ENCODE data around the gene PKLR.

PKLR gene

DNA sequence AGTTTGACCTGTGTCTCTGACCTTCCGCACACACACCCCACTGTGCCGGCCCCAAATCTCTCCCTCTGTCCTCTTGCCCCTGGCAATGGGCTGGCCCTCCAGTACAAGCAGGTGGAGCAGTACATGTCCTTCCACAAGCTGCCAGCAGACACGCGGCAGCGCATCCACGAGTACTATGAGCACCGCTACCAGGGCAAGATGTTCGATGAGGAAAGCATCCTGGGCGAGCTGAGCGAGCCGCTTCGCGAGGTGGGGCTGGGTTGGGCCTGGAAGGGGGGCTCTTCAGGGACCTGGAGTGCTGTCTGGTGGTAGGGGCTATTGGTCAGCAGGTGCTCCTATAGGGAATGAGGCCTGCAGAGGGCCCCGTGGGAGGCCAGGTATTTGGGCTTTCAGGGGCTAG lies 16.2 kb downstream of the PKLR start:
- no peak for DNase-seq (ENCODE audit: low read depth)

DNA sequence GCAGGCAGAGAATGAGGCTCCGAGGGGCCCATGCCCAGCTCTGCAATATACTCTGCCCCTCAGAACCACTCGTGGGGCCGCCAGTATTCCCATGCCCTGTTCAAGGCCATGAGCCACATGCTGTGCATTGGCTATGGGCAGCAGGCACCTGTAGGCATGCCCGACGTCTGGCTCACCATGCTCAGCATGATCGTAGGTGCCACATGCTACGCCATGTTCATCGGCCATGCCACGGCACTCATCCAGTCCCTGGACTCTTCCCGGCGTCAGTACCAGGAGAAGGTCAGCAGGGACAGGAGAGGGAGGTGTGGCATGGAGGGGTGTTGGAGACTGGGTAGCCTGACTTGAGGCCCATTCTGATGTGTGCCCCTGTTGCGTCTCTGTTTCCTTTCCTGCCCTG lies 16.8 kb downstream of the PKLR start:
- DNase-seq (ENCODE audit: low read depth): no peak

DNA sequence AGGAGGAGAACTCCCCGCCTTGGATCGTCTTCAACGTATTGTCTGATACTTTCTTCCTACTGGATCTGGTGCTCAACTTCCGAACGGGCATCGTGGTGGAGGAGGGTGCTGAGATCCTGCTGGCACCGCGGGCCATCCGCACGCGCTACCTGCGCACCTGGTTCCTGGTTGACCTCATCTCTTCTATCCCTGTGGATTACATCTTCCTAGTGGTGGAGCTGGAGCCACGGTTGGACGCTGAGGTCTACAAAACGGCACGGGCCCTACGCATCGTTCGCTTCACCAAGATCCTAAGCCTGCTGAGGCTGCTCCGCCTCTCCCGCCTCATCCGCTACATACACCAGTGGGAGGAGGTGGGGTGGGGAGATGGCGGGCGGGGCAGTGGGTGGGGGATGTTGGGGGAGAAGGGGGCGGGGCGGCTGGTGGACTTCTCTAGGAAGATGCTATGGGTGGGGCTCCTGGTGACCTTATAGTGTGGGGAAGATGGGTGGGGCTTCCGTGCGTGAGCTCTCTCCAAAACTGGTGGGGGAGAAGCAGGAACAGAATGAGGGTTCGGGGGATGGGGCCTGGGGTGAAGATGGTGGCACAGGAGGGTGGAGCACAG lies 18.6 kb downstream of the PKLR start:
- no peak for DNase-seq (ENCODE audit: low read depth)

DNA sequence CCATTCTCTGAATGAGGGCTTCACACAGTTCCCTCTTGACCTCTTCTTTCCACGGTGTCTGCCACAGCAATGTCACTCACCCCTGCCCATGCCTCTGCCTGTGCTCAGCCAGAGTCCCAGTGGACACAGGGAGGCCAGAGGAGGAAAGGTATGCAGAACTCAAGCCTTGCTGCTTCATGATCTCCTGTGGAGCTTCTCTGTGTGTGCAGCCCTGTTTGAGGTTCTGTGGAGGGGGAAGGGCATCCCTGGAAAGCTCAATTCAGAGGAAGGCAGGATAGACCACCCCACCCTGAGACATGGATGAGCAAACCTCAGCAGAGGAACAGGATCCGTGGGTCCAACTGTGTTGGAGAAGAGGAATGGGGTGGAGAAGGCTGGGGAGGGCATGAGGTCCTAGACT lies 22.0 kb downstream of the PKLR start:
- DNase-seq (ENCODE audit: low read depth): no peak

DNA sequence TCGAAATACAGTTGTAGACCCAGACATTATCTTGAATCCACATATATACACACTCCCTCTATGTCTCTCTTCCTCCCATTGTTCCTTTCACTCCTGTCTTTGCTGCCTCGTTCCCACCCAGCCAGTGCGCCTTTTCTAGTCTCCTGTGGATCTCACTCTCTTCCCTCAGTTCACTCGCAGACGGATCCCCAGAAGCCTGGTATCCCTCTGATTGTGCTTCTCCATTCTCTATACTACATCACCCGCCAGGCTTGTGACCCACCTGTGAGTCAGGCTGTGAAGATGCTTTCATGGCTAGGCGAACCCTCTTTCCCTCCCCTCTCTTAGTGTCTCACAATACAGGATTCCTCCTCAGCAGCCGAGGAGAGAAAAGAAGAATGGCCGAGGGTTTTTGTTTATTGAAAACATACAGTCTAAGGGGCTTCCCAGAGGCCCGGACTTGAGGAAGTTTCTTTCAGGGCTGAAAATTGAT lies 22.5 kb downstream of the PKLR start:
- DNase-seq (ENCODE audit: low read depth): no peak

DNA sequence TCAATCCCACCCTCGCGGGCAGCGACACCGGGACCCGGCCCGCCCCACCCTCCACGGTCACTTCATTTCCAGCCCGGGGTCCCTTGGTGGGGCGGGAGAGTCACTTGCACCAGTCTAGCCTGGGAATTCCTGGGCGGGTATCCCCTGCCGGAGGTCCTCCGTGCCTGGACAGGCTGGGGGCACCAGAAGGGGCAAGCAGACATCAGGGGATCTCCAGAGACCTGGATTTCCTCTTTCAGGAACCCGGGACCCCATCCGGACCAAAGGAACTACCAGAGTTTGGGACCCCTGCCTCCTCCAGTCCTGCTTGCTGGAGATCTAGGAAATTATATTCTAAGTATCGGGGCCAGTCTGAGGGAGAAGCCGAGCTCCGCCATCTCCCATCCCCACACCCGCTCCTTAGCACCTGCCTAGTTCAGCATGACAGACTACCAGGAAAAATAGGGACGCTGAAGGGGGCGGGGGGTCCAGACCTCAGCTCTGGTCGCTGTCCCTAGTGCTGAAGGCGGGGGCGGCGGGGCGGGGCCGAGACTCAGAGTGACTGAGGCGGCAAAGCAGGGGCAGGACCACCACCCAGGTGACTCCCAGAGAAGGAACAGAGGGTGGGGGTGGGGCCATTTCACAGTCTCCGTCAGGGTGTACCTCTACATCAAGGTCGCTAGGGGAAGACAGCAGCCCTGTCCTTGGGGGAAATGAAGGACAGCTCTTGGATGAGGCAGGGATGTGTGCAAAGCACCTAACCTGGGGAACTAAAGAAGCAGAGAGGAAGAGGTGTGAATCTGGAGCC lies 23.1 kb downstream of the PKLR start:
- DNase-seq (ENCODE audit: low read depth): no peak

DNA sequence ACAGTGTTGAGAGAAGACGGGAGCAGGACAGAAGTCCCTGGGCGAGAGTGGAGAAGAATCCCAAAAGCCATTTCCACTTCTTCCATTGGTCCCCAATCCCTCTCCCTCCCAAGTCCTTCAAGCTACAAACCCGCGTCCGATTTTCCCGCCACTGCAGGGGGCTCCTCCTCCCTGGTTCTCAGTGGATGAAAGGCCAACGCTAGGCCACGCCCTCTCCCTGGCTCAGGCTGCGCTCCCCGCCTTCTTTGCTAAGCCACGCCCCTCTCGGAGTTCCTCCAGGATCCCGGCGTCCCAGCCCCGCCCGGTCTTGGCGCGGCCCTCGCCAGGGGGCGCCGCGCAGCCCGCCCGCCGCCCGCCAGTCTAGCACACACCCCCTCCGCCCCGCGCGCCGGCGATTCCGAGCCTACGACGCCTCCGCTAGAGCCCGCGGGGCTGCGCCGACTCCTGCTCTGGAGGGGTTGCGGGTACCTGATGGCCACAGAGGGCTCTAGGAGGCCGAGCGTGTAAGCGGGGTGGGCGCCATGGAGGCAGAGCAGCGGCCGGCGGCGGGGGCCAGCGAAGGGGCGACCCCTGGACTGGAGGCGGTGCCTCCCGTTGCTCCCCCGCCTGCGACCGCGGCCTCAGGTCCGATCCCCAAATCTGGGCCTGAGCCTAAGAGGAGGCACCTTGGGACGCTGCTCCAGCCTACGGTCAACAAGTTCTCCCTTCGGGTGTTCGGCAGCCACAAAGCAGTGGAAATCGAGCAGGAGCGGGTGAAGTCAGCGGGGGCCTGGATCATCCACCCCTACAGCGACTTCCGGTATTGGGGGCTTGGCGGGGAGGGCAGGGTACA lies 24.0 kb downstream of the PKLR start, which contains the start of gene HCN3:
HCN3 (plus strand) TSS at position 394 of the 832 bp plus-strand sequence; CDS start at position 522, 128 bp downstream.
- DNase-seq (ENCODE audit: low read depth): peak; percentile 90

DNA sequence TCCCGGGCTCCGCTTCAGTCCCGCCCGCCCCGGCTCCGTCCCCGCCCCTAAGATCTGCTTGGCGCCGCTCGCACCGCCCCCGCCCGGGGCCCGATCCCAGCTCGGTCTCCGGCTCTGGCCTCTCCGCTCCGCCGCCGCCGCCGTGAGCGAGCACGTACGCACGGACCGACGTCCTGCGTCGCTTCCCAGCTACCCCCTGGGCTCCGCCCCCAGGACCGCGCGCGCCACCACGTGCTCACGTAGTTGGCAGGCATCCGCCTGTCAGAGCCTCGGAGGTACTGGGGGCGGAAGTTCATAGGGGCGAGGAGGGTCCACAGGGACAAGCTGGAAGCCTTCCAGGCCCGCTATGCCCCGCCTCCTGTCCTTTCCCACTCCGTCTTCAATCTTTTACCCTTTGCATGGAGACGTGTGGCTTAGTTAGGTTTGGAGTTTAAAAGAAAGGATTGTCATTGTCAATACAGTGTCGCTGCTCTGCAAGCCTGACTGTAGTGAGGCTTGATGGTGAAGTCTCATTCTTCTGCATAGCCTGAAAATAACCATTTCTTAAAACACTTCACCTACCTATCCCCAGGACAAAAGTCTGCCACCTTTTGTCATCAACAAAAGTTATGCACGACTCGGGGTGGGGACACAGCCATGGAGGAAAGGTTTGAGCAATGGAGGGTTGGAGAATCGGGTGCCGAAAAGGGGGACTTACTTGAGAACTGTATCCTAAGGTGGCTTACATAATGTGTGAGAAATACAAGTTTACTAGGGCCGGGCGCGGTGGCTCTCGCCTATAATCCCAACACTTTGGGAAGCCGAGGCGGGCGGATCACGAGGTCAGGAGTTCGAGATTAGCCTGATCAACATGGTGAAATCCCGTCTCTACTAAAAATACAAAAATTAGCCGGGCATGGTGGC lies 27.6 kb downstream of the PKLR start, which contains the start of gene CLK2:
CLK2 (minus strand) TSS at position 162 of the 903 bp plus-strand sequence. CDS start 2,527 bp downstream, outside the sequence.
- DNase-seq (ENCODE audit: low read depth): peak; percentile 89

DNA sequence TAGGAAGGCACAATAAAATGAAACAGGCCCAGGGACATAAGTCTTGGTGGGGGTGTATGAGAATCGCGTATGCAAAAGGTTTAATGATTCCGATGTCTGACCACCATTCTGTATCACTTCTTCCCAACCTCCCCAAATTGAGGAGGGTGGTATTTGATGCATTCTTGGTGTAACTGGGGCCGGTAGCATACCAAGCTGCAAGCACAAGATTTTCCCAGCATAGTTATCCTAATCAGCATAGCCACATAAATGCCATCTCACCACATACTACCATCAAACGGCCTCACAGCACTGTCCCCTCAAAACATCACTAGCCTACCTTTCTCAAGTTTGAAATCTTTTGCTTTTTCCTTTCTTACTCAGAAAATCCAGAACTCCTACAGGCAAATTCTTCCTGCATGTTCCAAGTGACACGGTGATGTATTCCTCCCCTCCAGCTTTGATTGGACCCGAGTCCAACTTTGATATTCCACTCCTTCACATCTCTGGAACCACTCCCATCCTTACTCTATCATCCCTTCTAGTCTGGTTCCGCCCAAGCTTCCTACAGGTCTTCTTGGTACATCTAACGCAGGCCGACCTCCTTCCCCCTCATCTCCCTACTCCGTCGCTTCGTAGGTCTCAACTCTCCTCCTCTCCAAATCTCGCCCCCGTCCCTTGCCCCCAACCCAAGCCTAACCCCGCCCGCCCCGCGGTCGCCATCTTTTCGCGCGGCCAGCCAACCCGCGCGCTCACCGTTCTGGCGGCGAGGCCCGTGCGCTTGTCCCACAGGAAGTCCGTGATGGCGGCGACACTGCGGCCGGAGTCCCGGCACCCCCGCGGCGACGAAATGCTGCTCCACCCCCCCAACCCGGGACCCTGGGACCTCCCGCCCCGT lies 28.5 kb downstream of the PKLR start:
- DNase-seq (ENCODE audit: low read depth): peak; percentile 75

DNA sequence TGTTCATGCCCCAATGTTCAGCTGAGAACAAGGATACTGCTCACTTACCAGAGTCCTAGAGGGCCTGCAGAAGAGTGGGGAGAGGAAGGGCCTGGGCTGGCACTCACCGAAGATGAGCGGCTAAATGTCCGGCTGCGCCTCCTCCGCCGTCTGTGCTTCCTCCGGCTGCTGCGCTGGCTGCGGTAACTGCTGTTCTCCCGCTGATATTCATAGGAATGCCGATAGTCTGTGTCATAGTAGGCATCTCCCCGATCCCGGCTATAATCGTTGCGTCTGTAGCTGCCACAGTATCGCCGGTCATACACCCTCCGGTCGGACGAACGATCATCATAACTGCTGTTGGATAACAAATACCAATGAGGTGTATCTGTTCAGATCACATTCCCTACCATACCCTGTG lies 31.9 kb downstream of the PKLR start:
- no peak for DNase-seq (ENCODE audit: low read depth)

DNA sequence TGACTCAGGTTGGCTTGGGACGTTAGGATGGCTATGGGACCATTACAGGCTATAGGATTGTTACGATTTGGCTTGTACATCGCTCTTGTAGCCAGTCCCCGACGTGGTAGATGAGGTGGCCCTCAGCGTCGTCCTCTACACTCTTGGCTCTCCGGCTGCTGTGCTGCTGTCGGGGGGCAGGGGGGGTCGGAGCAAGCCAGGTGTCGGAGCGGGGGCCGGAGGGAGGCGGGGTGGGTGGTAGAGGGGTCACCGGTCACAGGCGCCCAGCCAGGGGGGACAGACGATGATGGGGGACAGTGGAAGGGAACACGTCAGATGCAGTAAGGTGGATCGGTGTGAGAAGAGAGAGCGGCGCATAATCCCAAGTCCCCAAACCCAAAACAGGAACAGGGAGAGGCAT lies 32.6 kb downstream of the PKLR start:
- no peak for DNase-seq (ENCODE audit: low read depth)

DNA sequence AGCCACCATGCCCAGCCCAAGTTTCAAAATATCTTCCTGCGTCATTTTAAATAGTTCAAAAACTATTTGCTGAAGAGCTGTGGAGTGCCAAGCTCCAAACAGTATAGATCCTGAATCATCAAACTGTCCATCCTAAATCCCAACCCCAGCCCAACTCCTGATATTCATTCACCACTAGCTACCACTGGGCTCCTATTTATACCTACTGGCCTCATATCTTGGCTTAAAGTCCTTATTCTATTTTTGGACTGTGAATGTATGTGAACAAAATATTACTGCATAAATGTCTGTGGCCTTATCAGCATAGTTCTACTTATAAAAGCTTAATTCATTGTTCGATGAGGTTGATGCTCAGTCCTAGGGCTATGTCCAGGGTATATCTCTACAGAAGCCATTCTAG lies 33.9 kb downstream of the PKLR start:
- no peak for DNase-seq (ENCODE audit: low read depth)

DNA sequence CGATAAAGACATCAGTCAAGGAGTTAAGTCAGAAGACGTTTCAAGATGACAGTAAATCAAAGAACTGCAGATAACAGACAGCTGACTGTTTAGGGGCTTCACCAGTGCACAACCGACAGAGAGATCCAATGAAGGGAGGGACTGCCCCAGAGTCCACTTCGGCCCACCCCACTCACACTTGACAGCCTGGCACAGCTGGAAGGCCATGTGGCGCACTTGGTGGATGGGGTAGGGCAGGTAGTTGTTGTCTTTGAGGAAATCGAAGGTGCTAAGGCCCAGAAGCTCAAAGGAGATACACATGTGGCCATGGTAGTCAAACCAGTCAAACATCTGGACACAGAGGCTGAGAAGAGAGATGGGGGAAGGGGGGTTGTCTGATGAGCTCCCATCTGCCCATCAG lies 34.7 kb downstream of the PKLR start:
- DNase-seq (ENCODE audit: low read depth): no peak

DNA sequence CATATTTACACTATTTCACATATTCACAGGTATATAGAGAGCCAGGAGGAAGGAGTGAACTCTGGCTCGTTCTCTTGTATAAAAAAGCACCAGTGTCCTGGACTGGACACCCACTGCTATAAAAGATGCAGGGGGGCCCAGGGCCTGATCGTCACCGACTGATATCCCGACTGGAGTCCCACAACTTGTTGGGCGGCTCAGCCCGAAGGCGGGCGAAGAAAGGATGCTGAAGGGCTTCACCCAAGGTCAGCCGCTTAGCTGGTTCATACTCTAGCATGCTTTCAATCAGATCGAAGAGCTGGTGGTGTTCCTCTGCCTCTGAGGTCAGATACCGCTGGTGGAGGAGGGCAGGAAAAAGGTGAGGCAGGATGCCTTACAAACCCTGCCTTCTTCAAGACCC lies 38.2 kb downstream of the PKLR start:
- DNase-seq (ENCODE audit: low read depth): no peak

DNA sequence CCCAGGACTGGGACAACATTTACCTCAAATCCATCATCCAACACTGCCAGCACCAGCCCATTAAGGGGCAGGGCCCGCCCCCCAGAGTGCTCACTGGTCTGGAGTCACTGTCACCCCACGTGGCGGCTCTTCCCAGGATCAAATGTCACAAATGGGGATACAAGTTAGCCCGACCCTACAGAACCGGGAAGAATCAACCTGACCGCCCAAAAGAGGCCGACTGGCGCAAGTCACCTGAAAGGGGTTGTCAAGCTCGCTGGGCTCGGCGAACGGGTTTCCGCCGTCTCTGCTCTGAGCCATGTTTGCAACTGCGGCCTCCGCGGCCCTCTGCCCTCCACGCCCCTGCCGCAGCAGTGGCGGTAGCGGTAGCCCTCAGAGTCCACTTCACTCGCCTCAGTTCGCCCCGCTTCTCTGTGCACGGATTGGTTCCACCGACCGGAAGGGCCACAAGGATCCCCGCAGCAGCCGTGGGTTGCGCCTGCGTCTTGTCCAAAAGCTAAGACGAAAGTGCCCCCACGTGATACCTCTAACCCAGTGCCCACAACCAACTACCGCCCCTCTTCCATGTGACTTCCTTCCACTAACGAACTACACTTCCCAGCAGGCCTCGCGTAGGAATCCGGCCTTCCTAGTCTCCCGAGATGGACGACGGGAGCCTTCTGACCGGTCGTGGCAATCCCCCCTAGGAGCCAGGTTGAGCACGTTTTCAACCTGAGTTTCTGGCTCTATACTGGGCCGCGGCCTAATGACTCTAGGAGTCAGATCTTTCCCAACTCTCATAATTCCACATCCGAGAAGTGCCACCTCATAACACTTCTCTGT lies 39.2 kb downstream of the PKLR start, which contains the start of gene SCAMP3:
SCAMP3 (minus strand) TSS at position 509 of the 822 bp plus-strand sequence; CDS start at position 300, 209 bp downstream.
- peak; percentile 99 for DNase-seq (ENCODE audit: low read depth)

DNA sequence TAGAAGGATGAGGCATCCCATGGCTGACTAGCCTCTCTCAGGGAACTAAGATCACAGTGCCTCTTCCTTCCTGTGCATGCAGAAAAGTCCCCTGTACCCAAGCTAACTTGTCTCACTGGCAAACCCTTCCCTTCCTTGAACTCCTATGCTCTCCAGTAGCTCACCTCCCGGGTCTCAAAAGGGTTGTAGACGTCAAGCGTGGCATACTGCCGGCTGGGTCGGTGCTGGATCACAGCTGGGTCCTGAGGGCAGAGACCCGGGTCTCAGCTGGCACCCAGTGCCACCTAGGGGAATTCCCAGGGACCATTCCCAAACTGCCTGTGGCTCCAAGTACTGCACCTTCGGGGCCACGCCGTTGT lies 39.8 kb downstream of the PKLR start:
- DNase-seq (ENCODE audit: low read depth): no peak

DNA sequence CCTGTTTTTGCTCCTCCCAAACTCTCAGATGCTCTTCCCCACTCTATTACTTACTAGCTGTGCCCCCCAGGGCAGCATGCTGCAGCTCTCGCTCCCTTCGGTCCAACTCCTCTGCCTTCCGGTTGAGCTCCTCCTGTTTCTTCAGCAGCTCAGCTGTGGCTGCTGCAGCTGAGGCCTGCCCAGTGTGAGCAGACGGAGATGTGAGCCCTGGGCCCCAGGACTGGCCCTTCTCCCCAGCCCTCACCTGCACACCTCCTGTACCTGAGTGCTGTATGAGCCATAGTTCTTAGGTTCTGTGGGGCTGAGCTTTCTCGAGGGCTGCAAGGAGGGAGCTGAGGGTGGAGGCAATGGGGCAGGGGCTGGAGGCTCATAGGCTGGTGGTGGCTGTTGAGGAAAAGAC lies 41.0 kb downstream of the PKLR start:
- no peak for DNase-seq (ENCODE audit: low read depth)

DNA sequence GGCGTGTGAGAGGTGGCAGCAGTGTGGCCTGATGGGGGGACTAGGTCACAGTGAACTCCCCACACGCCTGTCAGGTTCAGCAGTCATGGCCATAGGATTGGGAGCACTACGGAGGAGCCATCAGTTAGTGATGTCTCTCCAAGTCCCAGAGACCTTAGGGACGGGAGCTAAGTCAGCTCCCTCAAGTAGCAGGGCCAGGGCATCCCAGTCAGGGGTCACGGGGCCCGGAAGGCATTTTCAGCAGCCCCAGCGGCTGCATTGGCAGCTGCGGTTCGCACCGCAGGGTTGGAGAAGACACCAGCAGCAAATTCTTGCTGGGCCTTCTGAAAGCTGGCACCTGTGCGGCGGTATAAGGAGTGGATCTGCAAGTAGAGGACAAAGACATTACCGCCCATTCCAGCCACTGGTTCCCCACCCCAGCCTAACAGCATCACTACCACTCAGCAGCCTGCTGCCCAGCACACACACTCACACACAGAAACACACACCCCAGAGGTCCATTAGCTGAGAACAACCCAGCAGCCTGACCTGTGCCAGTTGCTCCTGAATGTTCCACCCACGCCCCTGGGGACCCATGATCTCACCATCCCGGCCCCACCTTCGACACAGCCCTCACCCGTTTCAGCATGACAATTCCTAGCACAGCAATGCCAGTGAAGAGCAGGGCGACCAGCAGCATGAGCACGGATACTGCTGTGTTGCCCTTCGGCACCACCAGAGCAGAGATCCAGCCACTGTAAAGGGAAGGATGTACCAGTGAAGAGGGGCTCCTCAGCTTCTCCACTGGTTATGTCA lies 45.0 kb downstream of the PKLR start:
- DNase-seq (ENCODE audit: low read depth): no peak

Measured in amniotic epithelial cell (primary cell).